HL-60 (cell line): ENCODE results near the gene TRAF1.

Experiments
- DNase-seq, 2 experiments: peaks; one replicate each; pipeline ENCODE4 v3.0.0-alpha.2; 2010 to 2020; ENCODE audit warnings: low read depth in 1 of 2, low spot score in 1 of 2
- H3K27ac ChIP-seq: fragments of 250-450 bp; sonication (Bioruptor Pico); replicated peaks from 2 replicates; pipeline ENCODE4 v1.5.1; 2020; ENCODE audit warnings: mild to moderate bottlenecking, moderate library complexity
- H3K27me3 ChIP-seq: fragments of 250-450 bp; sonication (Bioruptor Pico); 2 replicates; pipeline ENCODE4 v1.5.1; 2021; ENCODE audit warnings: mild to moderate bottlenecking, moderate library complexity; ENCODE audit not compliant: insufficient read depth, poor library complexity, severe bottlenecking
- H3K4me3 ChIP-seq: replicated peaks from 2 replicates; pipeline ENCODE4 v1.5.1; 2011; ENCODE audit warnings: mild to moderate bottlenecking, control low read depth, low read length; ENCODE audit not compliant: insufficient read depth
- GABPA ChIP-seq: IDR thresholded peaks from 2 replicates; pipeline ENCODE4 v1.6.1; 2012; ENCODE audit warnings: low read depth
- POLR2AphosphoS5 ChIP-seq: IDR thresholded peaks from 2 replicates; pipeline ENCODE4 v1.6.1; 2012; ENCODE audit warnings: low read depth
- SPI1 ChIP-seq: IDR thresholded peaks from 2 replicates; pipeline ENCODE4 v1.6.1; 2012; ENCODE audit warnings: low read depth, mild to moderate bottlenecking, borderline replicate concordance
- TF ChIP-seq, protein P1 (sequence below): IDR thresholded peaks from one replicate; pipeline ENCODE4 v1.5.1; 2011; ENCODE audit warnings: low read length, control low read depth, inconsistent platforms; ENCODE audit not compliant: insufficient read depth
- TF ChIP-seq, protein P2 (sequence below): IDR thresholded peaks from 2 replicates; pipeline ENCODE4 v1.6.1; 2012; ENCODE audit warnings: low read depth; ENCODE audit not compliant: insufficient replicate concordance

The TRAF1 gene

DNA sequence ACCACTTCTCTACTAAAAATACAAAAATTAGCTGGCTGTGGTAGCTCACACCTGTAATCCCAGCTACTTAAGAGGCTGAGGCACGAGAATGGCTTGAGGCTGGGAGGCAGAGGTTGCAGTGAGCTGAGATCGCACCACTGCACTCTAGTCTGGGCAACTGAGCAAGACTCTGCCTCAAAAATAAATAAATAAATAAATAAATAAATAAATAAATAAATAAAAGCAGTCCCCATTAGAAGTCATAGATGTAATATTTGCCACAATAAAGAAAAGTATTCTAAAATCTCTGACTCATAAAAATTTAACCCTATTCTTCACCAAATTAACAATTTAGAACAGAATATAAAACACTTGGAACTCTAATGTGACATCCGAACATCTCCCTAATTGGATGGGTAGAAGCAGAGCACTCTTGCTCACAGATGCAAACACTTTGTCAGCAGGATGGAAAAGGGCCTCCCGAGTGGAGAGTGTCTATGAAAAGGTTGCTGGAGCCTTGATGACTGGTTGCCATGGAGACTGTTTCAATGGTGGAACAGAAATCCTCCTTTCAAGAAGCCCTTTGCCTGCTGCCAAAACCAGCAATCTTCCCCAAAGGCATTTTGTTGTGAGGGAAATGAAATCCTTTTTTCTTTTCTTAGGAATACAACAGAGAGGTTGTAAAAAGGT, 38.9 kb upstream of the TRAF1 start:
- TF ChIP-seq, protein P1, sequence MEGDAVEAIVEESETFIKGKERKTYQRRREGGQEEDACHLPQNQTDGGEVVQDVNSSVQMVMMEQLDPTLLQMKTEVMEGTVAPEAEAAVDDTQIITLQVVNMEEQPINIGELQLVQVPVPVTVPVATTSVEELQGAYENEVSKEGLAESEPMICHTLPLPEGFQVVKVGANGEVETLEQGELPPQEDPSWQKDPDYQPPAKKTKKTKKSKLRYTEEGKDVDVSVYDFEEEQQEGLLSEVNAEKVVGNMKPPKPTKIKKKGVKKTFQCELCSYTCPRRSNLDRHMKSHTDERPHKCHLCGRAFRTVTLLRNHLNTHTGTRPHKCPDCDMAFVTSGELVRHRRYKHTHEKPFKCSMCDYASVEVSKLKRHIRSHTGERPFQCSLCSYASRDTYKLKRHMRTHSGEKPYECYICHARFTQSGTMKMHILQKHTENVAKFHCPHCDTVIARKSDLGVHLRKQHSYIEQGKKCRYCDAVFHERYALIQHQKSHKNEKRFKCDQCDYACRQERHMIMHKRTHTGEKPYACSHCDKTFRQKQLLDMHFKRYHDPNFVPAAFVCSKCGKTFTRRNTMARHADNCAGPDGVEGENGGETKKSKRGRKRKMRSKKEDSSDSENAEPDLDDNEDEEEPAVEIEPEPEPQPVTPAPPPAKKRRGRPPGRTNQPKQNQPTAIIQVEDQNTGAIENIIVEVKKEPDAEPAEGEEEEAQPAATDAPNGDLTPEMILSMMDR = no peak
- TF ChIP-seq, protein P2, sequence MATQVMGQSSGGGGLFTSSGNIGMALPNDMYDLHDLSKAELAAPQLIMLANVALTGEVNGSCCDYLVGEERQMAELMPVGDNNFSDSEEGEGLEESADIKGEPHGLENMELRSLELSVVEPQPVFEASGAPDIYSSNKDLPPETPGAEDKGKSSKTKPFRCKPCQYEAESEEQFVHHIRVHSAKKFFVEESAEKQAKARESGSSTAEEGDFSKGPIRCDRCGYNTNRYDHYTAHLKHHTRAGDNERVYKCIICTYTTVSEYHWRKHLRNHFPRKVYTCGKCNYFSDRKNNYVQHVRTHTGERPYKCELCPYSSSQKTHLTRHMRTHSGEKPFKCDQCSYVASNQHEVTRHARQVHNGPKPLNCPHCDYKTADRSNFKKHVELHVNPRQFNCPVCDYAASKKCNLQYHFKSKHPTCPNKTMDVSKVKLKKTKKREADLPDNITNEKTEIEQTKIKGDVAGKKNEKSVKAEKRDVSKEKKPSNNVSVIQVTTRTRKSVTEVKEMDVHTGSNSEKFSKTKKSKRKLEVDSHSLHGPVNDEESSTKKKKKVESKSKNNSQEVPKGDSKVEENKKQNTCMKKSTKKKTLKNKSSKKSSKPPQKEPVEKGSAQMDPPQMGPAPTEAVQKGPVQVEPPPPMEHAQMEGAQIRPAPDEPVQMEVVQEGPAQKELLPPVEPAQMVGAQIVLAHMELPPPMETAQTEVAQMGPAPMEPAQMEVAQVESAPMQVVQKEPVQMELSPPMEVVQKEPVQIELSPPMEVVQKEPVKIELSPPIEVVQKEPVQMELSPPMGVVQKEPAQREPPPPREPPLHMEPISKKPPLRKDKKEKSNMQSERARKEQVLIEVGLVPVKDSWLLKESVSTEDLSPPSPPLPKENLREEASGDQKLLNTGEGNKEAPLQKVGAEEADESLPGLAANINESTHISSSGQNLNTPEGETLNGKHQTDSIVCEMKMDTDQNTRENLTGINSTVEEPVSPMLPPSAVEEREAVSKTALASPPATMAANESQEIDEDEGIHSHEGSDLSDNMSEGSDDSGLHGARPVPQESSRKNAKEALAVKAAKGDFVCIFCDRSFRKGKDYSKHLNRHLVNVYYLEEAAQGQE = no peak
- TF ChIP-seq GABPA = no peak
- no peak for TF ChIP-seq POLR2AphosphoS5
- no peak for TF ChIP-seq SPI1
- no peak overlapping the region for H3K27ac ChIP-seq
- no peak for DNase-seq
- H3K27me3 ChIP-seq = no peaks in the 10 kb centered on the region
- H3K4me3 ChIP-seq = no peak overlapping the region

DNA sequence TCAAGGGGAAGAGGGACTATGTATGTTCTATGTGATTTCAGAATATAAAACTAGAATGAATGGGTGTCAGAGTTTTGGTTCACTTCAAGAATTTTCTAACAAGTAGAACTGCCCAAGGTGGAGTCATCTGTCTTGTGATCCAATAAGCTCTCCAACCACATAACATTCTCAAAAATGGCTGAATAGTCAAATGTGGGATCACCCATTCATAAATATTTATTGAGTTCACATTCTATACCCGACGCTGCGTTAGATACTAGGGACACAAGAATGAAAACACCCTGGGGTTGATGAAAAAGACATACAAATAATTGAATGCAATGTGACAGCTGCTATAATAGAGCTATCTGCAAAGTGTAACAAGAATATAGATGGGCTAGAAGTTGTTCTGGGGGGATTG, 35.3 kb upstream of the TRAF1 start:
- DNase-seq = no peak
- TF ChIP-seq POLR2AphosphoS5 (no peak), SPI1 (no peak), GABPA (no peak)
- TF ChIP-seq, protein P2 = no peak
- TF ChIP-seq, protein P1 = no peak
- Histone ChIP-seq H3K4me3 (no peak overlapping the region), H3K27me3 (no peaks in the 10 kb centered on the region), H3K27ac (no peak overlapping the region)

DNA sequence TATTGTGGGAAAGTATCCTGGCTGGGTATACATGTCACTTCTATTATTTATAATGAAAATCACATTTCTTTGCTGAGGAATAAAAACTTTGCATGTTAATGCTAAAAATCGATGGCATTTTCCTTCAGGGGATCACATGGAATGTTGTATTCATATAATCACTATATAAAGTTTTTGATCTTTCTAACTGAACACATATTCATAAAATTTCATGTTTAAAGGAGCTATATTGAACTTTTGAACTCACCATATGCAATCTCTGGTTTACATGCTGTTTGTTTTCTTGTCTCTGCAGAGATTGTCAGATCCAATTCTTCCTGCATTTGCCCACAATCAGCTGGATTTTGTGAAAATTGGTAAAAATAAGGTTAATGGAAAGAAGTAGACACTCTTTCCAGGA, 33.4 kb upstream of the TRAF1 start:
- no peak for DNase-seq
- no peak overlapping the region for H3K27ac ChIP-seq
- no peak for TF ChIP-seq POLR2AphosphoS5
- TF ChIP-seq SPI1 = no peak
- TF ChIP-seq, protein P1 = no peak
- TF ChIP-seq, protein P2 = no peak
- no peak for TF ChIP-seq GABPA
- no peaks in the 10 kb centered on the region for H3K27me3 ChIP-seq
- H3K4me3 ChIP-seq = no peak overlapping the region
